NK-92 treated with Interleukin-12 subunit alpha and Interleukin-12 subunit beta, amount 100 ng/mL, for 24 hours (cell line): ENCODE data around the gene SLC50A1.

ENCODE experiments used
- DNase-seq: peaks from one replicate; lab custom pipeline; 2025; lab: John Stamatoyannopoulos, UW

The SLC50A1 gene, protein sequence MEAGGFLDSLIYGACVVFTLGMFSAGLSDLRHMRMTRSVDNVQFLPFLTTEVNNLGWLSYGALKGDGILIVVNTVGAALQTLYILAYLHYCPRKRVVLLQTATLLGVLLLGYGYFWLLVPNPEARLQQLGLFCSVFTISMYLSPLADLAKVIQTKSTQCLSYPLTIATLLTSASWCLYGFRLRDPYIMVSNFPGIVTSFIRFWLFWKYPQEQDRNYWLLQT

DNA sequence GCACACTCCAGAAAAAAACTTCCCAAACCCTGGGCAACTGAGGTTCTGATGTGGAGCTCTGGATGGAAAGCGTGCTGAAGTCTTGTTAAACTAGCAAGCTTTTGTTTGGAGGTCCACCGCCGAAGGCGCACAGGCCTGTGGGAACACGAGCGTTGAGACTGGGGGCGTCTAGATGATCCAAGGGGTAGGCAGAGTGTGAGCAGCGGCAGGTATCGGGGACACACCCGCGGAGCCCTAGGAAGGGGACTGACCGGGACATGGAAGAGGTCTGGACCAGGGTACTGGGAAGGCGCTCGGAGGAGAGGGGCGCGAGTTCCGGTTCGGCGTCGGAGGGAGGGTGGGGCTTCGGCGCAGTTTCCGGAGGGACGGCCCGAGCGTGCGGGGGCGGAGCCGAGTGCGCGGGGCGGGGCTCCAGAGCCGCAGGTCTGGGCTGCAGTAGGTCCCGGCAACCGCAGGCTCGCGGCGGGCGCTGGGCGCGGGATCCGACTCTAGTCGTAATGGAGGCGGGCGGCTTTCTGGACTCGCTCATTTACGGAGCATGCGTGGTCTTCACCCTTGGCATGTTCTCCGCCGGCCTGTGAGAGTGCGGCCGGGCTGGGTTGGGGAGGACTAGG is at the start of gene SLC50A1:
TSS of gene SLC50A1 (plus strand) at position 438 of the 614 bp plus-strand sequence. CDS start at position 498, 60 bp downstream.
- peak; percentile 93 for DNase-seq

DNA sequence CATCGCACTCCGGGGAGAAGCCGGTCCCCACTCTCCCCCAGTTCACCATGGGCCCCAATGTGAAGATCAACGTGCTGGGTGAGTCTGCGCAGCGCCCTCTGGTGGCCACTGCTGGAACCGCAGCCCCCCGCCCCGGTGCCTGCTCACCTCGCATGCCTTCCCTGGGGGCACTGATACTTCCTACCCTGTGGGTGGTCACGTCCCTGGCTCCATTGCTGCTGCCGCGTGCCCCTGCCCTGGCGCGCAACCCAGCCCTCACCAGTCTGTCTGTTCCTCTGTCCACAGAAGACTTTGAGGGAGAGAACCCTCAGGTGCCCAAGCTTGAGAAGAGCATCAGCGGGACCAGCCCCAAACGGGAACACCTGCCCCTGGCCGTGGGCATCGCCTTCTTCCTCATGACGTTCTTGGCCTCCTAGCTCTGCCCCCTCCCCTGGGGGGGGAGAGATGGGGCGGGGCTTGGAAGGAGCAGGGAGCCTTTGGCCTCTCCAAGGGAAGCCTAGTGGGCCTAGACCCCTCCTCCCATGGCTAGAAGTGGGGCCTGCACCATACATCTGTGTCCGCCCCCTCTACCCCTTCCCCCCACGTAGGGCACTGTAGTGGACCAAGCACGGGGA is 49.4 kb upstream of the SLC50A1 start:
- DNase-seq: peak; percentile 65

DNA sequence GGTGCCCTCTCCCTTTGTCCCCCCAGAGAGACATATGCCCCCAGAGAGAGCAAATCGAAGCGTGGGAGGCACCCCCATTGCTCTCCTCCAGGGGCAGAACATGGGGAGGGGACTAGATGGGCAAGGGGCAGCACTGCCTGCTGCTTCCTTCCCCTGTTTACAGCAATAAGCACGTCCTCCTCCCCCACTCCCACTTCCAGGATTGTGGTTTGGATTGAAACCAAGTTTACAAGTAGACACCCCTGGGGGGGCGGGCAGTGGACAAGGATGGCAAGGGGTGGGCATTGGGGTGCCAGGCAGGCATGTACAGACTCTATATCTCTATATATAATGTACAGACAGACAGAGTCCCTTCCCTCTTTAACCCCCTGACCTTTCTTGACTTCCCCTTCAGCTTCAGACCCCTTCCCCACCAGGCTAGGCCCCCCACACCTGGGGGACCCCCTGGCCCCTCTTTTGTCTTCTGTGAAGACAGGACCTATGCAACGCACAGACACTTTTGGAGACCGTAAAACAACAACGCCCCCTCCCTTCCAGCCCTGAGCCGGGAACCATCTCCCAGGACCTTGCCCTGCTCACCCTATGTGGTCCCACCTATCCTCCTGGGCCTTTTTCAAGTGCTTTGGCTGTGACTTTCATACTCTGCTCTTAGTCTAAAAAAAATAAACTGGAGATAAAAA is 48.7 kb upstream of the SLC50A1 start:
- no peak for DNase-seq

DNA sequence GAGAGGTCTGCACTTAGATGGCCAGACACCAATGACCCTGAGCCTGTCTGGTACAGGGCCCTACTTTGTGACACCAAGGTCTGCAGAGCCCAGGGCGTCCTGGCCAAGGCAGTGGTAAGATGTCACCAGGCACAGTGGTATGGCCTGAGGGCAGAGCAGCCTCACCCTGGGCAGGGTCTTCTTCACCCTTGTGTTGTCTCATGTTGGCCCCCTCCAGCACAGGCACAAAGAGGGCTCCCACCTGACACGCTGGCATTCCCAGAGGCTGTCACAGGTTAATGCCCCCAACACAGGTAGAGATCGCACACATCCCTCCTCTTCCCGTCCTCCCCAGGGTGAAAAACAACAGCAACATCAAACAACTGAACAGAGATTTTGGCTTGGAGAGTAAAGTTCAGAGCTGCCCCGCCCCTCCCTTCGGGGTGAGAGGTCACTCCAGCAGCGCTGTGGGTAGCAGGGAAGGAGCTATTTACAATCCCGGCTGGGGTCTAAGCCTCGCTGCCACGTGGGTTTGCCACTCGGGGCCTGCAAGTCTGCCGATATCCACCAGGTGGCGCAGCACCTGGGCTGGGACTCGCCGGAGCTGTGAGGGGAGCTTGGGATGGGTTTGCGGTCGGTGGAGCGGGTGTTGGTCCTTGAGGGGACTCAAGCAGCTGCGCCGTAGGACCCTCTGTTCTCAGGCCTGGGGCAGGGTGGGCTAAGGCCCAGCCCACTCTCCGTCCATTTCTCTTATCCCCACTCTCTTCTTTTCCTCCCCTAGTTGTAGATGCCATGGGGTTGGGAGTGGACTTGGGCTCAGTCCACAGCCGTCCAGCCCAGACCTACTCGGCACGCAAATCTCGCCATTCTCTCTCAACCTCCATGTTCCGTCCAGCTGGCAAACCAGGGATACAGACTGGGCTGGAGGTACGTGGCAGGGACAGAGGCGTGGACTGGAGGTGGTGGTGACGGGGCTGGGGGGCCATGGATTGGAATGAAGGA is 44.3 kb upstream of the SLC50A1 start:
- DNase-seq: peak; percentile 55

DNA sequence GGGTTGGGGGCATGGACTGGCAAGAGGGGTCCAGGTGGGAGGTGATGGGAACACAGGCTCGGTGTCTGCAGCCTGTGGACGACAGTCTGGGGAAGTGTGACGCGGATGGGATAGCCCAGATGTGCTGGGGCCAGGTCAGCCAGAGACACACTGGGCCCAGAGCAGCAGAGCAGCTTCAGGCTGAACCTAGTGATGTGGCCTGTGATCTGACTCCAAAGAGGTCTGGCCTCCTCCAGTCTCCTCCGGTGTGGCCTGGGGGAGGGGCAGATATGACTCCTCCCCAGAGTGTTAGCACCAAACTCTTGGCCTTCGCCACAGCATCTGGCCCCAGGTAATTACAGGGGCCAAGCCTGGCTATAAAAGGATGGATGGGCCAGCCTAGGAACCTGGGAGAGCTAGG is 43.5 kb upstream of the SLC50A1 start:
- no peak for DNase-seq

DNA sequence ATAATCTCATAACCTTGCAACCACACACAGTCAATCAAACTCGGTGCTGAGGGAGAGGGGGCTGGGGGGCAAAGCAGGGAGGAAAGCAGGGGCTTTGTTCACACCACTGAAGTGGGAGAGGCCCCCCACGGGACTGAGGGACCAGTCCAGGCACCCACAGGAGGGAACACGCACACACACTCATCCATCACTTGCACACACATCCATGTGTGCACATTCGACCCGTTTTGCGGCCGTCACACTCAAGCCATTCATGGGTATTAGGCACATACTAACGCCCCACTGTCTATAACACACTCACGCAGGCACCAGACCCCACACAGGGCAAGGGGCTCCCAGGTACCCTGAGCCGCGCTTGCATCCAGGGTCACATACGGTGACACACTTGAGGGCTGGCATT is 43.0 kb upstream of the SLC50A1 start:
- no peak for DNase-seq

DNA sequence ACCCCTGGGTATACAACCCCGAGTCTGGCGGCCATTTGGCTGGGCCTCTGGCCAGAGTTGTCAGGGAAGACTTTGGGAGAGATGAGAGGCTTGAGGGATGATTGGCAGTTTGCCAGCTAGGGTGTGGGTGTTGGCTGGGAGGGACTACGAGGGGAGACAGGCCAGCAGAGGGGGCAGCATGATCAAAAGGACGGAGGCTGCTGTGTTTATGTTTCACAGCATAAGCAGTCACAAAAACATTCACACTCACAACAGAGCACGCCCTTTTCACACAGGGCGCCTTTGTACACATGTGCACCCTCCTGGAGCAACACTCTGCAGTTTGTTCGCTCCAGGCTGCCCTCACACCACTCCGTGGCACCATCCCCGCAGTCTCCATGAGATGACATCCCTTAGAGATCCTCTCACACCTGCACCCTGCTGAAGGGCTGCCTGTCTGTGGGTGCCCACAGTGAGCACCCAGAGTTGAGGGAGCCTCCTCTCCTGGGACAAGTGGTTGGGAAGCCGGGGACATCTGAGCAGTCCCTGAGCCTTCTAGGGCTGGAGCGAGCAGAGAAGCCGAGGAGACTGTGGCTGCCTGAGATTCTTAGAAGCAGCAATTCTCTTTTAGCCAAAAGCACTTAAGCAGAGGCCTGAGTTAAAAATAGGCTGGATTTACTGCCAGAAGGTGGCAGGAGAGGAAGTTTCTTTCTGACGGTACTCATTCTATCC is 41.6 kb upstream of the SLC50A1 start:
- DNase-seq: no peak

DNA sequence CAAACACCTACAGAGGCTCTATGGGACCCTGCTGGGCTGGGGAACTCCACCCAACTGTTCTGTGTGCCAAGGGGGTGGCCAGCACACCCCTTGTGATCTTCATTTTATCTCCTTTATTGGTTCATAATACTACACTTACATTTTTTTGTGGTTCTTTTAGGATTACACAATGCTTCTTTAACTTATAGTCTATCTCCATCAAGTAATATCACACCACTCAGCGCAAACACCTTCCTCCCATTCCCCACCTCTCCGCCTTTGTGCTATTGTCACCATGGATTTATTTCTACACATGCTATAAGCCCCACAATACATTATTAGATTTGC is 41.1 kb upstream of the SLC50A1 start:
- no peak for DNase-seq

DNA sequence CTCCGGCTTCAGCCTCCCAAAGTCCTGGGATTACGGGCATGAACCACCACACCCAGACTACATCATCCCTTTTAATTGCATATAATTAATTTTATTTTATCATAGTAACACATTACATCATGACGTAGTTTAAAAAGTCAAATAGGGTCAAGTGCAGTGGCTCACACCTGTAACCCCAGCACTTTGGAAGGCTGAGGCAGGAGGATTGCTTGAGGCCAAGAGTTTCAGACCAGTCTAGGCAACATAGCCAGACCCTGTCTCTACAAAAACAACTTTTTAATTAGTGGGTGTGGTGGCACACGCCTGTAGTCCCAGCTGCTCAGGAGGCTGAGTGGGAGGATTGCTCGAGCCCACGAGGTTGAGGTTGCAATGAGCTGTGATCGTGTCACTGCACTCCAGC is 36.3 kb upstream of the SLC50A1 start:
- no peak for DNase-seq

DNA sequence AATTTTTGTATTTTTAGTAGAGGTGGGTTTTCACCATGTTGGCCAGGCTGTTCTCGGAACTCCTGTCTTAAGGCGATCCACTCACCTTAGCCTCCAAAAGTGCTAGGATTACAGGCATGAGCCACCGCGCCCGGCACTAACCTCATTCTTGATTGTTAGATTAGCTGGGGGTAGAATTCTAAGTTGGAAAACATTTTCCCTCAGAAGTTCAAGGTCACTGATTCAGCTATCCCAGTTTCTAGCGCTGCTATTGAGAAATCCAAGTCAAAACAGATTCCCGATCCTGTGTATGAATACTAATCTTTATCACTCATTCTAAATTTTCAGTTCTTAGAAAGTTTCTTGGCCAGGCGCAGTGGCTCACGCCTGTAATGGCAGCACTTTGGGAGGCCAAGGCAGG is 32.3 kb upstream of the SLC50A1 start:
- DNase-seq: no peak

DNA sequence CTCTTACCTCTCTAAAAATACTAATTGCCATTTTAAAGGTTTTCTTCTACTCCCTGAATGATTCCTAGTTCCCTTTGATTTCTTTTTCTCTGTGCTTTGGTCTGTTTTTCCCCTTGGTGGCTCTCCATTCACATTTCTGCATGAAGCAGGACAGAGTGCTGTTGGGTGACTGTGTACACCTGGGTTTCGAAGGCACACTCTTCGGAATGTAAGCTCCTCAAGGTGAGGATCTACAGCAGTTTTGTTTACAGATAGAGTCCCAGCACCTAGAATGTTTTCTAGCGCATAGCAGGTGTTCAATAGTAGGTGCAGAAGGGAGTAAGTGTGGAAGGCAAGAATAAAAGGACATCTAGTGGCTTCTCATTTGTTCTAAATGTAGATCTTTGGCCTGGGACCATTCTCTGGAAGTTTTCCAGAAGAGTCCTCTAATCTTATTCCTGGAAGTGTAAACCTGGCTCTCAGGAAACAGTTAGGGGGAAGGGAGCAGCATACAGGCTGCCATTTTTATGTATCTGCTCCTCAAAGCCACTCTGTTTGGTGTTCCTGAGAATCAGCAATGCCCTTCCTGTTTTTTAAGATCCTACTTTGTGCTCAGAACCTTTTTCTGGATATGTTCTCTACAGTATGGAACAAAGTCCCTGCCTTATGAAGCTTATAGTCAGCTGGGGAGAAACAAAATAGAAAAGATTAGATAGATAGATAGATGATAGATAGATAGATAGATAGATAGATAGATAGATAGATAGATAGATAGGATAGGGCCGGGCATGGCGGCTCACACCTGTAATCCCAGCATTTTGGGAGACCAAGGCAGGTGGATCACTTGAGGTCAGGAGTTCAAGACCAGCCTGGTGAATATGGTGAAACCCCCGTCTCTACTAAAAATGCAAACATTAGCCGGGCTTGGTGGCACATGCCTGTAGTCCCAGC is 30.8 kb upstream of the SLC50A1 start:
- DNase-seq: no peak

DNA sequence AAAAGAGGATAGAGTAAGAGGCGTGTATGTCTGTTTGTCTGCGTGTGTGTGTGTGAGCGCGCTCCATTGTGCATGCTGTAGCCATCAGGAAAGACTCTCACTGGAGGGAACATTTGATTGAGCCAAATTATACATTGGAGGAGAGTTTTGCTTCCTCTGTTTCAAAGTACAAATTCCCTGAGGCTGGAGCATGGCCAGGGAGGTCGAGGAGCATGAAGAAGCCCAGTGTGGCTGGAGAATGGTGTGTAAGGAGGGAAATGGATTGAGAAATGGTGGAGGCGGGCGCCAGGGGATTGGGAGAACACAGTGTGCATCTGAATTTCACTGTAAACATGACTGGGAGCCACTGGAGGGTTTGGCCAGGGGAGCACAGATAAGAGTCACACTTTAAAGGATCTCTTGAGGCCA is 30.0 kb upstream of the SLC50A1 start:
- DNase-seq: no peak

DNA sequence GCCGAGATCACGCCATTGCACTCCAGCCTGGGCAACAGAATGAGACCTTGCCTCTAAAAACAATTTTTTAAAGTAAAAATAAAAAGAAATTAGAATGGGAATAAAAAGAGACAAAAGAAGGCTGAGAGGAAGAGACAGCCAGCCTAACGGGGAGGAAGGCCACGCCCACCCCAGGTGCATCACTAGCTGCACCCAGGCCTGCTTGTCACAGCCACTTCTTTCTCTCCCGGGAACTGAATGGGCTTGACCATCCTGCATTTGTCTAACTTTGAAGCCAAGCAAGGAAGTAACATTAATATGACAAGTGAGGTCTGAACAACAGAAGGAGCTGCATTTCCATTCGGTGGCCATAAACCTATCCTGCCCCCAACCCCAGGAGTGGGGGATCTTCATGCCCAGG is 28.8 kb upstream of the SLC50A1 start:
- no peak for DNase-seq

DNA sequence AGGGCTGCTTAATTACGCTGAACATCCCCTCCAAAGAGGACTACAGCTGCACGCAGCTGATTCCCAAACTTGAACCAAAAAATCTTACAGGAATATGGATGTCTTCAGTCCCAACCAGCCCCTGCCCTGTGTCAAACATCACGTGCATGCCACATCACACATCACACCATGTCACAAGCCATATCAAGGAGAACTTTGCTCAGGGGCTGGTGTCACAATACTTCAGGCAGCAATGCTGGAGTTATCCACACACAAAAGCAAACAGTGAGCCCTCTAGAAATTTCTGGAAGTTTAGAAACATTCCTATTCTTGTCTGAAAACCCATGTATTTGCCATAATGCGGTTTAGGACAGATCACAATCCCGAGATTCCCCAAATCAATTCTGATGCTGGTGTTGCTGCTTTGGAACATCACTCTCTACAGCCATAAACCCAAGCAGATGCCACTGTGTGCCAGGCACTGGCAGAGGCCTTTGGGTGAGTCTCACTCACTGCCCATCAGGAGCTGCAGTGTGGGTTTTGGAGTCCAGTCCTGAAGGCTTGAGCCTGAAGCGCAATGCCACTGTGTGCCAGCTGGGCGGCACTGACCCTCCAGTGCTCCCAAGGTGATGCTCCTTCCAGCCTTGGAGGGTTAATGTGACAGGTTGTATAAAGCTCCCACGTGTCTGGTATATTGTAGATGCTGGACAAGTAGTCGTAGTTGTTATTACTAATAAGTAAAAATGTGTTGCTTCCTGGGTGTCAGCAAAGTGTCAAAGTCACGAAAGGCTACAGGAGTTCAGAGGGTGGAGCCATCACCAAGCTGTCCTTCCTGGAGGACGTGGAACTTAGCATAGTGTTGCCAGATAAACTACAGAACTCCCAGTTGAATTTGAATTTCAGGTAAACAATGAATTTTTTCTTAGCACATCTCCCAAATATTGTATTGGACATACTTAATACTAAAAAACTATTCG is 28.1 kb upstream of the SLC50A1 start:
- DNase-seq: no peak

DNA sequence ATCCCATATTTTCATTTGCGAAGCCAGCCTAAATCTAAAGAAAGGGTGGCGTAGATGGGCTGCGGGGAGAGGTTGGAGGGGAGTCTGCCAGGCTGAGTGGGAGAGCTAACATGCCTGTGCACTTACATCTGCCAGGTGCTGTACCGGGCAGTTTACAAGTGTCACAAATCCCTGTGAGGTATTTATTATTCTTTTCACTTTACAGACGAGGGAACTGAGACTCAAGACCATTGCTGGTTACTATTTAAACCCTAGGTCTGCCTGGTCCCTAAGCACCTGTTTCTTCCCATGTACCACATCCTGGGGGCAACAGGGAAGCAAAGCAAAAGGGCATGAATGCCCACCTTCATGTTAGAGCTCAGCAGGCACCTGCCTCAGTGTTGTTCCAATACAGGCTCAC is 27.4 kb upstream of the SLC50A1 start:
- DNase-seq: no peak

DNA sequence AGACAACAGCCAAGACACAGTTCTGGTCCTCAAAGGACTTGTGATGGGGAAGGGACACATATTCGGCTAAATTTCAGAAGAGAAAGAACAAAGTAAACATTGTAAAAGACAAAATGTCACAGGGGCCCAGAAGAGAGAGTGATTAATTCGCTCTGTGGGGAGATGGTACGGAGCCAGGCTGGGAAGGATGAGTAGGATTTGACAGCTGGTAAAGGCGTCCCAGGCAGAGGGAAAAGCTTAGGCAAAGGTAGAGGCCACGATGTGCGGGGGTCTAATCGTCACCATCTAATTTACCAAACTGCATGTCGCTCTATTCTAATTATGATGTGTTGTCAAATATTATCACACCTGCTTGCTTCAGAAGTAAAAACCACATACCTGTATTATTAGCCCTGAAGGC is 25.3 kb upstream of the SLC50A1 start:
- no peak for DNase-seq

DNA sequence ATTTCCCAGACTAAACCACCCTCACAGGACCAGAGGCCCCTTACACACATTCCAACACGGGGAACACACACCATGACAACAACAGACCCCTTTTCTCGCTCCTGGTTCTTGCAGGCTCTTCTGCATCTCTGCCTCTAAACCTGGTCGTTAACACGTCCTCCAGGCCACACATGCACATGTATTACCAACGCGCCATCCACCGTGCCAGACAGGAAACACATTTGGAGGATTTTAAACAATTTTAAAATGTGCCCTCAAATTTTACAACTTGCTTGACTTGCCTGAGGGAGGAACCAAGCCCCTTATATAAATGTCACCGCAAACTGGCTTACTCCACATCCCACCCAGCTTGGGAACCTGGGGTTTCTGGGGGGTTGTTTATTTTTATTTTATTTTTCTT is 24.8 kb upstream of the SLC50A1 start:
- no peak for DNase-seq

DNA sequence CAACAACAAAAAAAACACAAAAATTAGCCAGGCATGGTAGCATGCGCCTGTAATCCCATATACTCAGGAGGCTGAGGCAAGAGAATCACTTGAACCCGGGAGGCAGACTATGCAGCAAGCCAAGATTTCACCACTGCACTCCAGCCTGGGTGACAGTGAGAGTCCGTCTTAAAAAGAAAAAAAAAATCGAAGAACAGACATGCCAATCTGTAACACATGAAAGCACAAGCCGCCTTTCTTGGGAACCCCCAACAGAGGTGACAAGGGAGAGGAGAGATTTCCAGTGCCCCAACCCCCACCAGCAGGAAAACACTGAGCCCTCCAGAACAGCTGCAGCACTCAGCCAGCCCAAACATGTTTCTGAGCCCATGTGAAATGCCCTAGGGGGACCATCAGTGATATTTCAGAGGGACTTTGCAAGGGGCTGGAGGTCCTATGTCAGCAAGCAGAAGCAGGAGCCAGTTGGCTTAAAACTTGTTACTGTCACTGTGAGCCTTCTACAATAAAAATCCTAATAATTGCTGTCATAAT is 22.1 kb upstream of the SLC50A1 start:
- no peak for DNase-seq
